Thoracic aorta (tissue), 2 donors: ENCODE measurements around the gene ARHGAP8. TPM values are rescaled to one million over a fixed set of nuclear protein-coding genes. Genes with fewer than 3 reads are reported as not detected.

ENCODE experiments used
- ATAC-seq: fragments of 150-250 bp; one replicate; pipeline ENCODE4 v1.8.0; 2017; ENCODE audit warnings: low read depth; ENCODE audit not compliant: insufficient number of reproducible peaks, low FRiP score
- DNase-seq: peaks from one replicate; pipeline ENCODE4 v3.0.0-alpha.2; 2020; ENCODE audit warnings: low spot score
- H3K27ac ChIP-seq, 2 donors: fragments of 200-600 bp; sonication (generic); 1 replicate in 1 of 2; 2 replicates in 1 of 2; pipeline ENCODE4 v1.5.1; 2016; ENCODE audit warnings: mild to moderate bottlenecking in 2 of 2, moderate library complexity in 2 of 2
- H3K27me3 ChIP-seq: fragments of 200-600 bp; sonication (generic); replicated peaks from 2 replicates; pipeline ENCODE4 v1.6.0; 2016; ENCODE audit warnings: mild to moderate bottlenecking; ENCODE audit not compliant: insufficient read depth
- H3K36me3 ChIP-seq: fragments of 200-600 bp; sonication (generic); one replicate; pipeline ENCODE4 v1.5.1; 2016
- H3K4me1 ChIP-seq, 2 donors: fragments of 200-600 bp; sonication (generic); 1 replicate in 1 of 2; 2 replicates in 1 of 2; pipeline versions ENCODE4 v1.5.1 to v1.6.0; 2016; ENCODE audit warnings: low read depth in 2 of 2, mild to moderate bottlenecking in 1 of 2; ENCODE audit not compliant: control insufficient read depth in 1 of 2
- H3K4me3 ChIP-seq: fragments of 200-600 bp; sonication (generic); 2 replicates; pipeline ENCODE4 v1.5.1; 2016; ENCODE audit warnings: mild to moderate bottlenecking
- H3K9me3 ChIP-seq: fragments of 200-600 bp; sonication (generic); 2 replicates; pipeline ENCODE4 v1.5.1; 2016
- CTCF ChIP-seq: fragments of 200-600 bp; sonication (generic); IDR thresholded peaks from one replicate; pipeline ENCODE4 v1.5.1; 2019; ENCODE audit warnings: antibody characterized with exemption
- total RNA-seq, 2 donors: library from RNA; depleted of rRNA; stranded (reverse); fragments of >200 nt; gene quantifications; one replicate each; pipeline versions ENCODE4 v1.1.0 to v1.2.3, GENCODE V29; 2016

Gene ARHGAP8
- total RNA-seq, 2 donors from 2014 or later, result 1.2 to 4.0 TPM

- TF ChIP-seq CTCF, result no peak
- ATAC-seq (no peak), DNase-seq (no peak)
- H3K27me3 ChIP-seq, result no peaks in the 10 kb centered on the region
- H3K4me1 ChIP-seq, result no peaks in the 10 kb centered on the region
- no peak overlapping the region for H3K27ac ChIP-seq
- no peaks in the 10 kb centered on the region for H3K36me3 ChIP-seq
- no peak overlapping the region for H3K4me3 ChIP-seq
- no peaks in the 10 kb centered on the region for H3K9me3 ChIP-seq
Observed at GRCh38 chr22:44724859-44725258, 27.5 kb upstream of the ARHGAP8 start.

GRCh38 chr22:44726439-44726838, 25.9 kb upstream of the ARHGAP8 start:
- no peak for TF ChIP-seq CTCF
- Histone ChIP-seq H3K36me3 (no peaks in the 10 kb centered on the region), H3K4me3 (no peak overlapping the region), H3K27ac (no peak overlapping the region), H3K27me3 (no peaks in the 10 kb centered on the region), H3K4me1 (no peaks in the 10 kb centered on the region), H3K9me3 (no peaks in the 10 kb centered on the region)
- ATAC-seq (no peak), DNase-seq (no peak)

GRCh38 chr22:44727148-44727547, 25.2 kb upstream of the ARHGAP8 start:
- no peak overlapping the region for H3K4me3 ChIP-seq

GRCh38 chr22:44727709-44728108, 24.7 kb upstream of the ARHGAP8 start:
- no peak overlapping the region for H3K27ac ChIP-seq
- H3K4me3 ChIP-seq, result no peak overlapping the region
- no peaks in the 10 kb centered on the region for H3K36me3 ChIP-seq
- no peaks in the 10 kb centered on the region for H3K9me3 ChIP-seq
- no peak for DNase-seq
- ATAC-seq, result no peak
- no peaks in the 10 kb centered on the region for H3K4me1 ChIP-seq
- no peak for TF ChIP-seq CTCF
- no peaks in the 10 kb centered on the region for H3K27me3 ChIP-seq

More at GRCh38 chr22:44727148-44727547, 25.2 kb upstream of the ARHGAP8 start:
- no peaks in the 10 kb centered on the region for H3K4me1 ChIP-seq
- no peak for TF ChIP-seq CTCF
- no peak overlapping the region for H3K27ac ChIP-seq
- DNase-seq (no peak), ATAC-seq (no peak)
- no peaks in the 10 kb centered on the region for H3K27me3 ChIP-seq
- no peaks in the 10 kb centered on the region for H3K36me3 ChIP-seq
- no peaks in the 10 kb centered on the region for H3K9me3 ChIP-seq

- Histone ChIP-seq H3K4me3 (no peak overlapping the region), H3K36me3 (no peaks in the 10 kb centered on the region), H3K4me1 (no peaks in the 10 kb centered on the region), H3K9me3 (no peaks in the 10 kb centered on the region), H3K27me3 (no peaks in the 10 kb centered on the region), H3K27ac (no peak overlapping the region)
- ATAC-seq (no peak), DNase-seq (no peak)
- no peak for TF ChIP-seq CTCF
Observed at GRCh38 chr22:44728761-44729324, 23.5 kb upstream of the ARHGAP8 start.
